Measurements from ENCODE around the gene KCNN2. TPM values are rescaled to one million over a fixed set of nuclear protein-coding genes. Genes with fewer than 3 reads are reported as not detected.

The KCNN2 gene
- total RNA-seq, 2 donors from 2014 or later = not detected

GRCh38 chr5:114437936-114438335 is 76.1 kb downstream of the KCNN2 start:
- Histone ChIP-seq H3K4me1 (ENCODE audit: control insufficient read depth in 1 of 2, low read depth in 2 of 2) (no peaks in the 10 kb centered on the region), H3K27me3 (replicated peaks; ENCODE audit: insufficient read depth) (no peaks in the 10 kb centered on the region), H3K27ac (no peak overlapping the region), H3K4me3 (no peak overlapping the region), H3K36me3 (no peaks in the 10 kb centered on the region), H3K9me3 (no peaks in the 10 kb centered on the region)
- no peak for ATAC-seq (ENCODE audit: insufficient number of reproducible peaks, low FRiP score, low read depth)
- TF ChIP-seq CTCF (IDR thresholded peaks at IDR 0.05) = no peak
- no peak for DNase-seq (ENCODE audit: low spot score)

GRCh38 chr5:114438471-114438870 is 76.6 kb downstream of the KCNN2 start:
- H3K27me3 ChIP-seq (replicated peaks; ENCODE audit: insufficient read depth) = no peaks in the 10 kb centered on the region
- DNase-seq (ENCODE audit: low spot score) (no peak), ATAC-seq (ENCODE audit: insufficient number of reproducible peaks, low FRiP score, low read depth) (no peak)
- TF ChIP-seq CTCF (IDR thresholded peaks at IDR 0.05) = no peak
- H3K27ac ChIP-seq = no peak overlapping the region
- H3K4me1 ChIP-seq (ENCODE audit: control insufficient read depth in 1 of 2, low read depth in 2 of 2) = no peaks in the 10 kb centered on the region
- H3K36me3 ChIP-seq = no peaks in the 10 kb centered on the region
- H3K4me3 ChIP-seq = no peak overlapping the region
- no peaks in the 10 kb centered on the region for H3K9me3 ChIP-seq

- peaks cover 0 to 4% of the 10 kb centered on the region in 2 donors for H3K4me1 ChIP-seq (ENCODE audit: control insufficient read depth in 1 of 2, low read depth in 2 of 2)
- DNase-seq (ENCODE audit: low spot score) (no peak), ATAC-seq (ENCODE audit: insufficient number of reproducible peaks, low FRiP score, low read depth) (no peak)
- no peak for TF ChIP-seq CTCF (IDR thresholded peaks at IDR 0.05)
- H3K27me3 ChIP-seq (replicated peaks; ENCODE audit: insufficient read depth) = no peaks in the 10 kb centered on the region
- no peak overlapping the region for H3K4me3 ChIP-seq
- H3K9me3 ChIP-seq = no peaks in the 10 kb centered on the region
- no peaks in the 10 kb centered on the region for H3K36me3 ChIP-seq
- H3K27ac ChIP-seq = no peak overlapping the region
These were observed 85.4 kb downstream of the KCNN2 start for GRCh38 chr5:114447084-114447773.

- no peak for DNase-seq (ENCODE audit: low spot score)
- Histone ChIP-seq H3K27me3 (replicated peaks; ENCODE audit: insufficient read depth) (no peaks in the 10 kb centered on the region), H3K36me3 (no peaks in the 10 kb centered on the region), H3K4me1 (ENCODE audit: control insufficient read depth in 1 of 2, low read depth in 2 of 2) (peaks cover 0 to 4% of the 10 kb centered on the region in 2 donors), H3K4me3 (no peak overlapping the region), H3K9me3 (no peaks in the 10 kb centered on the region), H3K27ac (no peak overlapping the region)
- TF ChIP-seq CTCF (IDR thresholded peaks at IDR 0.05) = no peak
- no peak for ATAC-seq (ENCODE audit: insufficient number of reproducible peaks, low FRiP score, low read depth)
These were observed 86.6 kb downstream of the KCNN2 start for GRCh38 chr5:114448481-114448880.

- peak; percentile 70 for ATAC-seq (ENCODE audit: insufficient number of reproducible peaks, low FRiP score, low read depth)
- no peak overlapping the region for H3K4me3 ChIP-seq
- no peak overlapping the region for H3K27ac ChIP-seq
- peaks cover 0 to 4% of the 10 kb centered on the region in 2 donors for H3K4me1 ChIP-seq (ENCODE audit: control insufficient read depth in 1 of 2, low read depth in 2 of 2)
- peak; percentile 67 for TF ChIP-seq CTCF (IDR thresholded peaks at IDR 0.05)
- no peaks in the 10 kb centered on the region for H3K27me3 ChIP-seq (replicated peaks; ENCODE audit: insufficient read depth)
- peak; percentile 11 for DNase-seq (ENCODE audit: low spot score)
- no peaks in the 10 kb centered on the region for H3K9me3 ChIP-seq
- H3K36me3 ChIP-seq = no peaks in the 10 kb centered on the region
These were observed 88.1 kb downstream of the KCNN2 start for GRCh38 chr5:114449860-114450421.

All from thoracic aorta (tissue), 2 donors.